ENCODE measurements around the gene FOXP2. TPM values are rescaled to one million over a fixed set of nuclear protein-coding genes. Genes with fewer than 3 reads are reported as not detected.

Gene FOXP2
- total RNA-seq, 1 donor from 2014 or later = 24.0 TPM

DNA sequence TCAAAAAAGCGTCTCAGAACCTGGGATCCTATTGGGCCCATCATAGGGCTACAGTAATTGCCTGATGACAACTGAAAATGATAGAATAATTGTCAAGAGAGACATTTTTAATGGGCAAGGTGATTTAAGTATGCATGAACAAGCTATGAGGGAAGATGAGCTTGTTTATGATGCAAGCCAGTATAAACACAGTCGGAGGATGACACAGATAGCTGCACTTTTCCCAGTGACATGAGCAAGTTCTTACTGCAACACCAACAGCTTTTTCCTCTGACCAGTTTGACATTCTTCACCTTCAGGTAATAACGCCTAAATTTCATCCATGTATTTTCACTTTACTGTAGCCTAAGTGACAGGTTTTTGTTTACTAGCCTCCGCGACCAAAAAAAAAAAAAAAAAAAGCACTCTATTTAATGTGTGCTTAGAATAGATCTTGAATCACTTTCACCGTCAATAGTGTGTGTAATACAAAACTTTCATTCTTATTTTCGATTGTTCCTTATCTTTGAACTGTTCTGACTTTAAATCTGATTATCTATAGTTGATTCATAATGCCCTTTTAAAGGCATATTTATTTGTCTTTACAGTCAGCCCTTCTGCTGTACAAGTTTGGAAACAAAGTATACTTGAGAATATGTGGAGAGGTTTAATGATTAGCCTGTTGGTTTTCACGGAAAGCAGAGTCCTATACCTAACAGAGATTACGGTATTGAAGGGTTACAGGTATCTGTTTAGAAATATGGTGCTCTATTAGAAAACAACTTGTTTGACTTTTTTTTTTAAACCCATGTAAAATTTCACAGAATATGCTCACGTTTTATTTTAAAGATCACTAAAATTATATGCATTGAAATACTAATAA is 1.7 kb downstream of the FOXP2 start:
- Mint-ChIP-seq H3K36me3 (no peaks in the 10 kb centered on the region), H3K27ac (peak overlapping the region; percentile 22), H3K4me1 (ENCODE audit: unreplicated experiment) (peaks cover 34% of the 10 kb centered on the region), H3K4me3 (no peak overlapping the region), H3K9me3 (no peaks in the 10 kb centered on the region), H3K27me3 (peaks cover 18% of the 10 kb centered on the region)
- no peak for DNase-seq (ENCODE audit: extremely low spot score, unreplicated experiment)
- no peak for TF ChIP-seq CTCF (conservative IDR thresholded peaks at IDR 0.05)

- no peak for TF ChIP-seq CTCF (conservative IDR thresholded peaks at IDR 0.05)
- Mint-ChIP-seq H3K36me3 (no peaks in the 10 kb centered on the region), H3K27me3 (peaks cover 16% of the 10 kb centered on the region), H3K9me3 (no peaks in the 10 kb centered on the region), H3K27ac (no peak overlapping the region), H3K4me1 (ENCODE audit: unreplicated experiment) (peaks cover 32% of the 10 kb centered on the region), H3K4me3 (no peak overlapping the region)
- no peak for DNase-seq (ENCODE audit: extremely low spot score, unreplicated experiment)
These were observed 2.7 kb downstream of the FOXP2 start for GRCh38 chr7:114417290-114417689.

DNA sequence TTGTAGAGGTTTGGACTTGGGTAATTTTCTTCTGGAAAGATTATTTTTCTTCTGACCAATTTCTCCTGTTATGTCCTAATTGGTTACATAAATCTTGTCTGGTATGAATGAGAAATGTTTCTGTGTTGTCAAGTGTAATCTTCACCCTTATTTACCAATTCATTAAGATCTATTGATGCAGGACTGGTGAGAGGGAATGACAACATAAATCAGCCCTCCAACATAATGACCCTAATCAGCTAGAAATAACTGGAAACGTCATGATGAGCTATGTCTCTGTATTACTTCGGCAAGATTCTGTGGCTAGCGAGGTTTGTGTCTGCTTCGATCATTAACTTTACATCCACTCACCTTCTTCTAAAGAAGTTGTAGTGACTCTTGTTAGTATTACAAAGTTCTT is 3.5 kb downstream of the FOXP2 start:
- Mint-ChIP-seq H3K4me1 (ENCODE audit: unreplicated experiment) (peaks cover 28% of the 10 kb centered on the region), H3K27me3 (peaks cover 12% of the 10 kb centered on the region), H3K36me3 (no peaks in the 10 kb centered on the region), H3K4me3 (no peak overlapping the region), H3K9me3 (no peaks in the 10 kb centered on the region), H3K27ac (no peak overlapping the region)
- no peak for DNase-seq (ENCODE audit: extremely low spot score, unreplicated experiment)
- TF ChIP-seq CTCF (conservative IDR thresholded peaks at IDR 0.05) = no peak

DNA sequence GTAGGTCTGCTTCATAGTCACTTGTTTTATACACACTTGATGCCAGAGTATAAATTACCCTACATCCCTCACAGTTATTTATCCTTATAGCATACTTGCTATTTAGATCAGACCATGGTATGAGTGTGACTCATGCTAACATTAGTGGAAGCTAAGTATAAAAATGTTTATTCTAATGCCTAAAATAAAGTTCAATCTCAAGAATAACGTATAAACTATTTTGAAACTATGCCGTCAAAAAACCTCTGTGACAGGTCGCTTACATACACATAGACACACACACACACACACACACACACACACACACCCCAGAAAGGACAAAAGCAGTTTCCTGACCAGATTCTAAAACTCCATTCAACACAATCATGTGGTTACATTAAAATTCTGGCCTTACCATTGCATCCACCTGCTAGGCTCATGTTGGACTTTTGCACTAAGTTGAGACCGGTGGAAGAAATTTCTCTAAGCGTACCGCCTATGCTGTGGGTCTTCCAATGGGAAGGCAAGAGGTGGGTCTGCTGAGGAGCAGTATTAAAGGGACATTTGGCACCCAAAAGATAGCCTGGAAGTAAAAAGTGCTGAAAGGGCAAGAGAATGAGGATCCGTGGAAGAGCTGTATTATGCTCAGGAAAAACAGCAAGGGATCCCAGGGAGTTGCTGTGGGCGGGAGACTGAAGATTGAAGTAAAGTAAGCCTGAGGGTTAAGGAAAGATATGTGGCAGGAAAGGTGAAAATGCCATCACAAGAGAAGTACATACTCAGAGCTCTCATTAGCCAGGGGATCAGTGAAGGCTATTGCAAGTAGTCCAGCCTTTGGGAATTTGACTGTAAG is 5.0 kb downstream of the FOXP2 start:
- DNase-seq (ENCODE audit: extremely low spot score, unreplicated experiment) = no peak
- Mint-ChIP-seq H3K4me1 (ENCODE audit: unreplicated experiment) (peaks cover 28% of the 10 kb centered on the region), H3K36me3 (no peaks in the 10 kb centered on the region), H3K27ac (no peak overlapping the region), H3K4me3 (no peak overlapping the region), H3K9me3 (no peaks in the 10 kb centered on the region), H3K27me3 (peaks cover 12% of the 10 kb centered on the region)
- no peak for TF ChIP-seq CTCF (conservative IDR thresholded peaks at IDR 0.05)

- no peak for DNase-seq (ENCODE audit: extremely low spot score, unreplicated experiment)
- H3K4me3 Mint-ChIP-seq = no peak overlapping the region
- H3K9me3 Mint-ChIP-seq = no peaks in the 10 kb centered on the region
- H3K4me1 Mint-ChIP-seq (ENCODE audit: unreplicated experiment) = peaks cover 21% of the 10 kb centered on the region
- peak; percentile 69 for TF ChIP-seq CTCF (conservative IDR thresholded peaks at IDR 0.05)
- no peaks in the 10 kb centered on the region for H3K36me3 Mint-ChIP-seq
- H3K27ac Mint-ChIP-seq = no peak overlapping the region
- H3K27me3 Mint-ChIP-seq = peaks cover 5% of the 10 kb centered on the region
These were observed 8.2 kb downstream of the FOXP2 start for GRCh38 chr7:114422507-114423501.
